BLaER1 (cell line): ENCODE data around the gene MAPK11.

Experiments
- H3K27ac ChIP-seq: shearing (Covaris generic); formaldehyde crosslinking; 2 replicates; pipeline ENCODE4 v1.8.1; 2022
- H3K27me3 ChIP-seq: shearing (Covaris generic); formaldehyde crosslinking; 2 replicates; pipeline ENCODE4 v1.8.1; 2022
- H3K36me3 ChIP-seq: shearing (Covaris generic); formaldehyde crosslinking; 2 replicates; pipeline ENCODE4 v1.8.1; 2022
- H3K4me1 ChIP-seq: shearing (Covaris generic); formaldehyde crosslinking; 2 replicates; pipeline ENCODE4 v1.8.1; 2022
- H3K4me2 ChIP-seq: shearing (Covaris generic); formaldehyde crosslinking; 2 replicates; pipeline ENCODE4 v1.8.1; 2022
- H3K4me3 ChIP-seq: shearing (Covaris generic); formaldehyde crosslinking; 2 replicates; pipeline ENCODE4 v1.8.1; 2022
- H3K9ac ChIP-seq: shearing (Covaris generic); formaldehyde crosslinking; 2 replicates; pipeline ENCODE4 v1.8.1; 2022
- H3K9me3 ChIP-seq: shearing (Covaris generic); formaldehyde crosslinking; 2 replicates; pipeline ENCODE4 v1.8.1; 2022
- H4K20me1 ChIP-seq: shearing (Covaris generic); formaldehyde crosslinking; 2 replicates; pipeline ENCODE4 v1.8.1; 2022
- Cebpa-rat ChIP-seq: shearing (Covaris generic); IDR thresholded peaks from 2 replicates; pipeline ENCODE4 v1.8.1; 2022

Gene MAPK11

GRCh38 chr22:50303515-50303847 is 33.3 kb upstream of the MAPK11 start:
- Histone ChIP-seq H3K36me3 (0 out of 2 replicates have a peak, but pooled peaks cover 3% of the 10 kb centered on the region), H3K9ac (peak overlapping the region; percentile 99), H3K4me3 (peak overlapping the region; percentile 66), H3K4me1 (peaks cover 82% of the 10 kb centered on the region), H4K20me1 (peaks cover 78% of the 10 kb centered on the region), H3K27me3 (no peaks in the 10 kb centered on the region), H3K9me3 (no peaks in the 10 kb centered on the region), H3K27ac (peak overlapping the region; percentile 98), H3K4me2 (peak overlapping the region; percentile 100)
- TF ChIP-seq Cebpa-rat: no peak

- H3K4me1 ChIP-seq: peaks cover 84% of the 10 kb centered on the region
- peak overlapping the region; percentile 99 for H3K9ac ChIP-seq
- no peak for TF ChIP-seq Cebpa-rat
- H3K4me3 ChIP-seq: peak overlapping the region; percentile 66
- H3K27ac ChIP-seq: peak overlapping the region; percentile 98
- 0 out of 2 replicates have a peak, but pooled peaks cover 6% of the 10 kb centered on the region for H3K36me3 ChIP-seq
- H3K4me2 ChIP-seq: peak overlapping the region; percentile 100
- peaks cover 87% of the 10 kb centered on the region for H4K20me1 ChIP-seq
- no peaks in the 10 kb centered on the region for H3K9me3 ChIP-seq
- no peaks in the 10 kb centered on the region for H3K27me3 ChIP-seq
Measured at GRCh38 chr22:50302564-50302963, 32.4 kb upstream of the MAPK11 start.

- TF ChIP-seq Cebpa-rat: no peak
- peak overlapping the region; percentile 66 for H3K4me3 ChIP-seq
- peaks cover 92% of the 10 kb centered on the region for H4K20me1 ChIP-seq
- H3K27ac ChIP-seq: peak overlapping the region; percentile 98
- H3K4me2 ChIP-seq: peak overlapping the region; percentile 100
- H3K9ac ChIP-seq: peak overlapping the region; percentile 99
- H3K27me3 ChIP-seq: no peaks in the 10 kb centered on the region
- 0 out of 2 replicates have a peak, but pooled peaks cover 6% of the 10 kb centered on the region for H3K36me3 ChIP-seq
- no peaks in the 10 kb centered on the region for H3K9me3 ChIP-seq
- peaks cover 89% of the 10 kb centered on the region for H3K4me1 ChIP-seq
Measured at GRCh38 chr22:50302041-50302541, 31.9 kb upstream of the MAPK11 start.

GRCh38 chr22:50301581-50301991 is 31.4 kb upstream of the MAPK11 start:
- H3K9ac ChIP-seq: peak overlapping the region; percentile 99
- H4K20me1 ChIP-seq: peaks cover 97% of the 10 kb centered on the region
- H3K4me3 ChIP-seq: peak overlapping the region; percentile 66
- peak overlapping the region; percentile 98 for H3K27ac ChIP-seq
- H3K36me3 ChIP-seq: 0 out of 2 replicates have a peak, but pooled peaks cover 6% of the 10 kb centered on the region
- TF ChIP-seq Cebpa-rat: no peak
- H3K9me3 ChIP-seq: no peaks in the 10 kb centered on the region
- H3K4me2 ChIP-seq: peak overlapping the region; percentile 100
- H3K4me1 ChIP-seq: peaks cover 94% of the 10 kb centered on the region
- H3K27me3 ChIP-seq: no peaks in the 10 kb centered on the region

GRCh38 chr22:50300620-50301257 is 30.6 kb upstream of the MAPK11 start:
- no peaks in the 10 kb centered on the region for H3K9me3 ChIP-seq
- peak overlapping the region; percentile 66 for H3K4me3 ChIP-seq
- H4K20me1 ChIP-seq: peaks cover 100% of the 10 kb centered on the region
- no peak for TF ChIP-seq Cebpa-rat
- peak overlapping the region; percentile 99; the same call in 1 of the 2 replicates for H3K9ac ChIP-seq
- H3K27me3 ChIP-seq: no peaks in the 10 kb centered on the region
- H3K4me1 ChIP-seq: peaks cover 98% of the 10 kb centered on the region
- peak overlapping the region; percentile 98 for H3K27ac ChIP-seq
- 0 out of 2 replicates have a peak, but pooled peaks cover 6% of the 10 kb centered on the region for H3K36me3 ChIP-seq
- peak overlapping the region; percentile 100 for H3K4me2 ChIP-seq

GRCh38 chr22:50299785-50300619 is 29.8 kb upstream of the MAPK11 start:
- Histone ChIP-seq H3K4me1 (peaks cover 98% of the 10 kb centered on the region), H3K9ac (peak overlapping the region; percentile 99), H3K4me3 (peak overlapping the region; percentile 66), H3K27ac (peak overlapping the region; percentile 98), H3K4me2 (peak overlapping the region; percentile 100), H3K9me3 (no peaks in the 10 kb centered on the region), H3K27me3 (no peaks in the 10 kb centered on the region), H3K36me3 (0 out of 2 replicates have a peak, but pooled peaks cover 6% of the 10 kb centered on the region), H4K20me1 (peaks cover 100% of the 10 kb centered on the region)
- no peak for TF ChIP-seq Cebpa-rat

- H3K9ac ChIP-seq: peak overlapping the region; percentile 99
- peak overlapping the region; percentile 98 for H3K27ac ChIP-seq
Measured at GRCh38 chr22:50298937-50299784, 29.0 kb upstream of the MAPK11 start.

GRCh38 chr22:50298266-50298637 is 28.1 kb upstream of the MAPK11 start:
- H3K27me3 ChIP-seq: no peaks in the 10 kb centered on the region
- TF ChIP-seq Cebpa-rat: no peak
- no peak overlapping the region for H3K4me3 ChIP-seq
- peak overlapping the region; percentile 2; the same call in 1 of the 2 replicates for H3K9ac ChIP-seq
- peaks cover 99% of the 10 kb centered on the region for H3K4me1 ChIP-seq
- peak overlapping the region; percentile 100 for H3K4me2 ChIP-seq
- no peaks in the 10 kb centered on the region for H3K9me3 ChIP-seq
- 0 out of 2 replicates have a peak overlapping the region, but pooled peaks have one; percentile 18 for H3K27ac ChIP-seq
- 0 out of 2 replicates have a peak, but pooled peaks cover 6% of the 10 kb centered on the region for H3K36me3 ChIP-seq
- H4K20me1 ChIP-seq: peaks cover 100% of the 10 kb centered on the region

More at GRCh38 chr22:50298937-50299784, 29.0 kb upstream of the MAPK11 start:
- Histone ChIP-seq H4K20me1 (peaks cover 100% of the 10 kb centered on the region), H3K4me3 (peak overlapping the region; percentile 66), H3K27me3 (no peaks in the 10 kb centered on the region), H3K36me3 (0 out of 2 replicates have a peak, but pooled peaks cover 6% of the 10 kb centered on the region), H3K4me2 (peak overlapping the region; percentile 100), H3K4me1 (peaks cover 99% of the 10 kb centered on the region), H3K9me3 (no peaks in the 10 kb centered on the region)
- TF ChIP-seq Cebpa-rat: no peak
